H1 (cell line): ENCODE results near the gene BRI3BP. TPM values are rescaled to one million over a fixed set of nuclear protein-coding genes. Genes with fewer than 3 reads are reported as not detected.

Experiments
- ATF2 ChIP-seq: IDR thresholded peaks from 2 replicates; pipeline ENCODE4 v1.6.1; 2012; ENCODE audit warnings: low read length, inconsistent platforms
- EZH2 ChIP-seq: fragments of 200-600 bp; sonication (generic); IDR thresholded peaks from 2 replicates; pipeline ENCODE4 v1.7.1; 2012; ENCODE audit warnings: low read depth, mild to moderate bottlenecking, moderate library complexity, low read length, inconsistent platforms; ENCODE audit not compliant: severe bottlenecking
- HDAC2 ChIP-seq, 2 experiments: fragments of 300-600 bp in 1 of 2; sonication (generic) in 1 of 2; IDR thresholded peaks; 2 replicates each; pipeline ENCODE4 v1.6.1; 2011 to 2012; ENCODE audit warnings: low read depth in 2 of 2, low read length in 2 of 2, mild to moderate bottlenecking in 2 of 2, moderate library complexity in 2 of 2, borderline replicate concordance in 1 of 2, inconsistent platforms in 1 of 2
- MAX ChIP-seq: IDR thresholded peaks from 2 replicates; pipeline ENCODE4 v1.6.1; 2012; ENCODE audit warnings: inconsistent platforms
- NANOG ChIP-seq: IDR thresholded peaks from 2 replicates; pipeline ENCODE4 v1.6.1; 2011; ENCODE audit warnings: low read length, low read depth, mild to moderate bottlenecking, inconsistent platforms; ENCODE audit not compliant: insufficient read depth, poor library complexity, severe bottlenecking
- RAD21 ChIP-seq, 2 experiments: IDR thresholded peaks in 1 of 2; conservative IDR thresholded peaks in 1 of 2; 2 replicates each; pipeline ENCODE4 v1.6.1; 2011; ENCODE audit warnings: low read depth in 2 of 2, low read length in 2 of 2, improper control_type of control experiment in 1 of 2, inconsistent platforms in 1 of 2, mild to moderate bottlenecking in 1 of 2, moderate library complexity in 1 of 2
- SP1 ChIP-seq: IDR thresholded peaks from 2 replicates; pipeline ENCODE4 v1.6.1; 2011; ENCODE audit warnings: low read depth, low read length
- TAF1 ChIP-seq: IDR thresholded peaks from 2 replicates; pipeline ENCODE4 v1.6.1; 2011; ENCODE audit warnings: mild to moderate bottlenecking, low read depth, low read length
- YY1 ChIP-seq: IDR thresholded peaks from 2 replicates; pipeline ENCODE4 v1.6.1; 2011; ENCODE audit warnings: low read depth, mild to moderate bottlenecking, low read length
- polyA plus RNA-seq, 7 experiments: library from polyadenylated mRNA; depleted of rRNA in 3 of 7; stranded (reverse) in 5 of 7; unstranded in 2 of 7; fragments of >200 nt in 5 of 7; fragments of 200-250 nt in 2 of 7; gene quantifications; 1 replicate in 5 of 7; 2 replicates in 1 of 7; 4 replicates in 1 of 7; pipeline versions ENCODE4 v1.2.1 to v1.2.3, GENCODE V29; 2011 to 2013; ENCODE audit warnings: missing spikeins in 2 of 7, mixed read lengths in 2 of 7
- total RNA-seq: library from RNA; stranded (reverse); fragmentation: NEBNext Ultra II Directional; extraction: Animal tissue kit (Norgen Biotek cat#: 25700); gene quantifications from 2 replicates; pipeline ENCODE4 v1.2.1, GENCODE V29; 2021

The BRI3BP gene
- total and polyA plus RNA-seq, 2 of the 8 experiments (the other 6 are each of a cell fraction or from before 2014, with no cell fraction given) = 5.4 to 14.2 TPM

DNA sequence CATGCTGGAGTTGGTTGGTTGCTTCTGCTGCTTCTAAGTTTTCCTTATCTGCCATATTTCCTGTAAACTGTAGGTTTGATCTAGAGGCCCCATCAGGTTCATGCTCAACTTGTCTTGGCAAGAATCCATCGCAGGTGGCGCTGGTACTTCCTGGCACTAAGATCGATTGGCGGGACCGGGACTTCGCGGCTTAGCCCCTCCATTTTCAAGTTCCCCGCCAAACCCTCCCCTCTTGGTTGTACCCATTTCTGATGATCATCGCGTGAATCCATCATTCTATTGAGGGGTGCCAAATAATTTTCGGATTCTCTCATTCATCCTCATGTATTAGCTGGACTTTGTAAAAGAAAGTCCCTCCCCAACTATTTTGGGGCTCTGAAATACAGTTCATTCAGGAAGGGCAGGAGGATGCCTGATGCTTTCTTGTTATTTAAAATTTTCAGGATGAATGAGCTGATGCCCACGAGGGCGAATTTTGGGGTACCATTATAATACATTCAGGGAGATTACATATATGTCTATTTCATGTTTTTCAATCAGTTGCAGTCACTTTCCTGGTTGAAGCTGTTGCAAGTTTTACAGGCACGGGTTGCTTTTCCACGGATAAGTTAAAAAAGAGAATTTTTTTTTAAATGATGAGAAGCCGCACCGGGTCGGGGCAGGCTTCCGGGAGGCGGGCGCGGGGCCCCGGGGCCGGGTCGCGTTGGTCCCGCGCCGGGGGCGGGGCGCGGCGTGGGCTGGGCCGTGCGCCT lies 395 bp upstream of the BRI3BP start (continued):
- peak; percentile 40 to 51; a peak in 3 of 4 replicates for TF ChIP-seq RAD21 (IDR thresholded peaks at IDR 0.05 in 1 of 2, conservative IDR thresholded peaks at IDR 0.05 in 1 of 2; ENCODE audit: low read depth in 2 of 2, low read length in 2 of 2)
- TF ChIP-seq MAX = peak; percentile 49; the same call in 1 of the 2 replicates
- peak in 1 of 2 experiments; percentile 48; a peak in 1 of 4 replicates for TF ChIP-seq HDAC2 (IDR thresholded peaks at IDR 0.05; ENCODE audit: borderline replicate concordance in 1 of 2, low read depth in 2 of 2, low read length in 2 of 2)
- peak; percentile 3; the same call in 1 of the 2 replicates for TF ChIP-seq SP1
- no peak for TF ChIP-seq ATF2
- TF ChIP-seq TAF1 = peak; percentile 47; the same call in 1 of the 2 replicates
- peak; percentile 42 for TF ChIP-seq EZH2
- TF ChIP-seq NANOG = no peak
- TF ChIP-seq YY1 = peak; percentile 83
